ENCODE results near the gene NKD1.
"Not testable (repeated sequence)": the region's sequence is repeated elsewhere in the genome, so short reads cannot be mapped to it uniquely, and the experiment has no call there.

Gene NKD1

GRCh38 chr16:50548125-50548908 lies at the start of gene NKD1:
NKD1 (plus strand) TSS chr16:50548396; CDS start chr16:50548554, 158 bp downstream.
- DNase-seq (ENCODE audit: low read depth in 2 of 2, low spot score in 1 of 2), result peak; percentile 44 to 56

GRCh38 chr16:50498431-50499155 lies 49.6 kb upstream of the NKD1 start:
- DNase-seq (ENCODE audit: low read depth in 2 of 2, low spot score in 1 of 2), result no peak

- DNase-seq (ENCODE audit: low read depth in 2 of 2, low spot score in 1 of 2), result no peak
Observed at GRCh38 chr16:50499254-50499653, 48.9 kb upstream of the NKD1 start.

GRCh38 chr16:50500171-50500874 lies 47.9 kb upstream of the NKD1 start:
- no peak for DNase-seq (ENCODE audit: low read depth in 2 of 2, low spot score in 1 of 2)

GRCh38 chr16:50501251-50501650 lies 46.9 kb upstream of the NKD1 start:
- no peak for DNase-seq (ENCODE audit: low read depth in 2 of 2, low spot score in 1 of 2)

- no peak for DNase-seq (ENCODE audit: low read depth in 2 of 2, low spot score in 1 of 2)
Observed at GRCh38 chr16:50501986-50502615, 46.1 kb upstream of the NKD1 start.

GRCh38 chr16:50502616-50503011 lies 45.6 kb upstream of the NKD1 start:
- DNase-seq (ENCODE audit: low read depth in 2 of 2, low spot score in 1 of 2), result no peak

GRCh38 chr16:50503868-50504531 lies 44.2 kb upstream of the NKD1 start:
- not testable (repeated sequence) for DNase-seq (ENCODE audit: low read depth in 2 of 2, low spot score in 1 of 2)

- no peak for DNase-seq (ENCODE audit: low read depth in 2 of 2, low spot score in 1 of 2)
Observed at GRCh38 chr16:50505115-50505514, 43.1 kb upstream of the NKD1 start.

GRCh38 chr16:50505714-50506542 lies 42.3 kb upstream of the NKD1 start:
- no peak for DNase-seq (ENCODE audit: low read depth in 2 of 2, low spot score in 1 of 2)

- no peak for DNase-seq (ENCODE audit: low read depth in 2 of 2, low spot score in 1 of 2)
Observed at GRCh38 chr16:50506543-50506937, 41.7 kb upstream of the NKD1 start.

- no peak for DNase-seq (ENCODE audit: low read depth in 2 of 2, low spot score in 1 of 2)
Observed at GRCh38 chr16:50507397-50507796, 40.8 kb upstream of the NKD1 start.

GRCh38 chr16:50509521-50510341 lies 38.5 kb upstream of the NKD1 start:
- peak; percentile 2 to 3 for DNase-seq (ENCODE audit: low read depth in 2 of 2, low spot score in 1 of 2)

- DNase-seq (ENCODE audit: low read depth in 2 of 2, low spot score in 1 of 2), result no peak
Observed at GRCh38 chr16:50515218-50515617, 33.0 kb upstream of the NKD1 start.

- no peak for DNase-seq (ENCODE audit: low read depth in 2 of 2, low spot score in 1 of 2)
Observed at GRCh38 chr16:50516401-50516800, 31.8 kb upstream of the NKD1 start.

- no peak for DNase-seq (ENCODE audit: low read depth in 2 of 2, low spot score in 1 of 2)
Observed at GRCh38 chr16:50516890-50517289, 31.3 kb upstream of the NKD1 start.

- no peak for DNase-seq (ENCODE audit: low read depth in 2 of 2, low spot score in 1 of 2)
Observed at GRCh38 chr16:50517450-50518252, 30.5 kb upstream of the NKD1 start.

GRCh38 chr16:50519001-50519400 lies 29.2 kb upstream of the NKD1 start:
- no peak for DNase-seq (ENCODE audit: low read depth in 2 of 2, low spot score in 1 of 2)

Measured in stimulated activated CD8-positive, alpha-beta memory T cell treated with anti-CD3 and anti-CD28 coated beads, Interleukin-4, amount 100 ng/mL, for 1 hour (primary cell).